T-cell (primary cell): ENCODE data around the gene MAPK12. TPM values are rescaled to one million over a fixed set of nuclear protein-coding genes. Genes with fewer than 3 reads are reported as not detected.
A peak's percentile ranks its signal among the peaks of the same experiment; 100 is the strongest.

ENCODE experiments used
- ATAC-seq, 4 experiments: fragments of 200-7000 bp in 3 of 4; fragments of 150-1000 bp in 1 of 4; cut with Tn5 transposase; replicated peaks in 1 of 4; 1 replicate in 3 of 4; 2 replicates in 1 of 4; pipeline ENCODE4 v1.10.0; 2021; ENCODE audit warnings: moderate library complexity in 3 of 4, mild to moderate bottlenecking in 2 of 4, moderate number of reproducible peaks in 1 of 4
- CTCF ChIA-PET, 2 donors: fragments of 300-600 bp; sonication (Branson Sonifier 250); formaldehyde crosslinking; loops; one replicate each; lab custom pipeline; 2022; ENCODE audit warnings: antibody characterized with exemption in 2 of 2; lab: Charles Lee
- POLR2A ChIA-PET, 2 donors: fragments of 300-600 bp; sonication (Branson Sonifier 250); formaldehyde crosslinking; loops; one replicate each; lab custom pipeline; 2022; ENCODE audit warnings: antibody characterized with exemption in 2 of 2; lab: Charles Lee
- DNase-seq, 35 experiments: peaks; one replicate each; pipeline versions ENCODE4 v3.0.0 to v3.0.0-alpha.2; 2013 to 2023
- H3K27ac ChIP-seq: one replicate; pipeline ENCODE4 v1.5.1; 2013; ENCODE audit warnings: low read length
- H3K27me3 ChIP-seq, 2 experiments: replicated peaks in 1 of 2; 1 replicate in 1 of 2; 2 replicates in 1 of 2; pipeline versions ENCODE4 v1.6.1 to v1.7.0; 2013; ENCODE audit warnings: low read length in 1 of 2, mixed read lengths in 1 of 2; ENCODE audit not compliant: control insufficient read depth in 2 of 2, insufficient read depth in 2 of 2; ENCODE audit errors: extremely low read depth in 1 of 2
- H3K36me3 ChIP-seq, 2 donors: 1 replicate in 1 of 2; 2 replicates in 1 of 2; pipeline versions ENCODE4 v1.6.1 to v1.7.0; 2013; ENCODE audit warnings: low read length in 1 of 2; ENCODE audit not compliant: control insufficient read depth in 2 of 2, insufficient read depth in 1 of 2; ENCODE audit errors: extremely low read depth in 1 of 2
- H3K4me1 ChIP-seq, 2 experiments: 1 replicate in 1 of 2; 2 replicates in 1 of 2; pipeline versions ENCODE4 v1.6.1 to v1.7.0; 2013; ENCODE audit warnings: low read length in 2 of 2, mixed read lengths in 1 of 2; ENCODE audit not compliant: insufficient read depth in 2 of 2, control insufficient read depth in 1 of 2; ENCODE audit errors: extremely low read depth in 1 of 2
- H3K4me3 ChIP-seq, 2 donors: 1 replicate in 1 of 2; 2 replicates in 1 of 2; pipeline versions ENCODE4 v1.5.1 to v1.7.0; 2013; ENCODE audit warnings: mild to moderate bottlenecking in 2 of 2, low read length in 1 of 2, moderate library complexity in 1 of 2; ENCODE audit not compliant: control insufficient read depth in 1 of 2; ENCODE audit errors: extremely low read depth in 1 of 2
- H3K9me3 ChIP-seq: 2 replicates; pipeline ENCODE4 v1.7.0; 2013
- H3K27ac Mint-ChIP-seq, 2 donors: one replicate each; pipeline ENCODE4 v1.8.0; 2020 to 2021; ENCODE audit warnings: mild to moderate bottlenecking in 2 of 2, mixed read lengths in 2 of 2
- H3K27me3 Mint-ChIP-seq, 2 donors: one replicate each; pipeline ENCODE4 v1.8.0; 2021 to 2022; ENCODE audit warnings: mixed read lengths in 2 of 2
- H3K36me3 Mint-ChIP-seq: one replicate; pipeline ENCODE4 v1.8.0; 2021; ENCODE audit warnings: mixed read lengths
- H3K4me1 Mint-ChIP-seq, 3 donors: one replicate each; pipeline ENCODE4 v1.8.0; 2020 to 2022; ENCODE audit warnings: mixed read lengths in 3 of 3, mild to moderate bottlenecking in 1 of 3
- H3K4me3 Mint-ChIP-seq, 3 donors: one replicate each; pipeline ENCODE4 v1.8.0; 2020 to 2022; ENCODE audit warnings: mild to moderate bottlenecking in 3 of 3, mixed read lengths in 3 of 3, moderate library complexity in 3 of 3
- H3K9me3 Mint-ChIP-seq, 3 donors: one replicate each; pipeline ENCODE4 v1.8.0; 2020 to 2022; ENCODE audit warnings: mixed read lengths in 3 of 3
- WGBS: methylation state at CpG from one replicate; pipeline ENCODE4 v1.1.5; 2013; ENCODE audit warnings: missing lambda C conversion rate; ENCODE audit not compliant: insufficient coverage; 5-methylcytosine and 5-hydroxymethylcytosine counted together
- total RNA-seq, 35 experiments: library from RNA in 6 of 35; stranded (reverse) in 6 of 35; fragments of 120-200 nt in 1 of 35; gene quantifications; one replicate each; pipeline versions ENCODE4 v1.2.1 to v1.2.4 and lab custom pipeline; 2013 to 2026

Gene MAPK12
- total RNA-seq, 5 donors from 2014 or later (not counting 1 experiment from before 2014, with no cell fraction given): 1.7 to 3.1 (median 2.9) TPM

DNA sequence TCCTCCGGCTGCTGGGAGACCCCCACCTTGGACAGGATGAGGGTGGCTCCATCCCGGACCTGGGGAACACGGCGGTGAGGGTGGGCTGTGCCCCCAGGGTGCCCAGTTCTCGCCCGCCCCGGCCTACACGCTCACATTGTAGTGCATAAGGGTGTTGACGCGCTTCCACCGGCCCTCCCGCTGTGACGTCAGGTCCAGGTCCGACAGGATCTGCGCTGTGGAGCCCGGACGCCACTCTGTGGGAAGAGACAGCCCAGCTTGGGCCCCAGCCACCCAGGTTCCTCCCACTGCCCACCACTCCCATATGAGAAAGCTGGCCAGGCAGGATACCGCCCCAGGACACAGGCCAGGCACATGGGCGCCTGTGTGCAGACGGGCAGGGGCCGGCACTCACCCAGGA is 17.0 kb upstream of the MAPK12 start:
- Mint-ChIP-seq H3K36me3 (no peaks in the 10 kb centered on the region), H3K9me3 (no peaks in the 10 kb centered on the region), H3K4me3 (no peak overlapping the region), H3K27ac (no peak overlapping the region), H3K4me1 (peaks cover 2 to 10% (median 6%) of the 10 kb centered on the region in 3 donors), H3K27me3 (no peaks in the 10 kb centered on the region)
- POLR2A ChIA-PET: no interaction called here
- CTCF ChIA-PET: no interaction called here
- WGBS: 95% methylated on average over 20 of the region's 21 CpGs
- DNase-seq (no peak), ATAC-seq (no peak)
- Histone ChIP-seq H3K36me3 (no peaks in the 10 kb centered on the region), H3K9me3 (no peaks in the 10 kb centered on the region), H3K27me3 (no peaks in the 10 kb centered on the region), H3K4me3 (no peak overlapping the region), H3K27ac (no peak overlapping the region), H3K4me1 (peaks cover 0 to 6% of the 10 kb centered on the region in 2 experiments)

DNA sequence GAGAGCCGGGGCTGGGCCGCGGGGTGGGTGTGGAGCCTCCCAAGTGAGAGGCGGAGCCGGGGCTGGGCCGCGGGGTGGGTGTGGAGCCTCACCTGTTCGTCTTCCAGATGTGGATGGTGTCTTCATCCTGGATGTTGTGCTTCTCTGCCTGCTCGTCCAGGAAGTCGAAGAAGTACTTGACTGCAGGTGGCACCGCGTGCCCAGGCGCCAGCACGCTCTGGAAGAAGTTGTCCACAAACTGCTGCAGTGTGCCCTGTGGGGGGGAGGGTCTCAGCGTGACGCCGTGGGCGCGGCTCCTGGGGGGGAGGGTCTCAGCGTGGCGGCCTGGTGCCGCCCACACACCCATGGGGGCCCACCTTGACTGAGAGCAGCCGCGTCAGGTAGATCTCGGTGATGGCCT is 16.3 kb upstream of the MAPK12 start:
- no peak for ATAC-seq
- no peaks in the 10 kb centered on the region for H3K9me3 ChIP-seq
- no peaks in the 10 kb centered on the region for H3K36me3 ChIP-seq
- no peak overlapping the region for H3K4me3 Mint-ChIP-seq
- 79% methylated on average over 19 of the region's 25 CpGs for WGBS
- peaks cover 0 to 3% of the 10 kb centered on the region in 2 experiments for H3K27me3 ChIP-seq
- POLR2A ChIA-PET: no interaction called here
- DNase-seq: no peak
- H3K27ac Mint-ChIP-seq: no peak overlapping the region
- no peaks in the 10 kb centered on the region for H3K27me3 Mint-ChIP-seq
- no peaks in the 10 kb centered on the region for H3K36me3 Mint-ChIP-seq
- no peak overlapping the region for H3K27ac ChIP-seq
- no peaks in the 10 kb centered on the region for H3K9me3 Mint-ChIP-seq
- H3K4me1 Mint-ChIP-seq: peaks cover 2 to 10% (median 6%) of the 10 kb centered on the region in 3 donors
- H3K4me1 ChIP-seq: peaks cover 0 to 6% of the 10 kb centered on the region in 2 experiments
- CTCF ChIA-PET: no interaction called here
- H3K4me3 ChIP-seq: no peak overlapping the region

DNA sequence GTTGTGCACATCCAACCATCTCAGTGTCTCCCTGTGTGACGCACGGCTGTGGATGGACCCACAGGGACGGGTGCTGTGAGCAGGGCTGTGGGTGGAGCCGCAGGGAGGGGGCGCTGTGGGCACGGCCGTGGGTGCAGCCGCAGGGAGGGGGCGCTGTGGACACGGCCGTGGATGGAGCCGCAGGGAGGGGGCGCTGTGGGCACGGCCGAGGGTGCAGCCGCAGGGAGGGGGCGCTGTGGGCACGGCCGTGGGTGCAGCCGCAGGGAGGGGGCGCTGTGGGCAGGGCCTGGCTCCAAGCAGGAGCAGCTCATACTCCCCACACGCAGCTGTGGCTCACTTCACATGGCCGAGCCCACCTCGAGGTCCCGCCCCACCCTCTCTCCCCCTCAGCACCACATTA is 14.7 kb upstream of the MAPK12 start:
- no peak overlapping the region for H3K27ac Mint-ChIP-seq
- H3K27me3 Mint-ChIP-seq: no peaks in the 10 kb centered on the region
- H3K4me1 ChIP-seq: peaks cover 0 to 17% of the 10 kb centered on the region in 2 experiments
- H3K27me3 ChIP-seq: peaks cover 0 to 15% of the 10 kb centered on the region in 2 experiments
- no peaks in the 10 kb centered on the region for H3K36me3 Mint-ChIP-seq
- H3K4me3 Mint-ChIP-seq: no peak overlapping the region
- ChIA-PET CTCF (interaction anchor here (0.6 to 1.1 kb wide), 3 partner anchors 19 to 345 kb away, joined by 3 to 5 read pairs (median 4); no protein-coding TSS in a partner anchor), POLR2A (no interaction called here)
- H3K36me3 ChIP-seq: no peaks in the 10 kb centered on the region
- peak; percentile 13 to 71 (median 56) for ATAC-seq
- no peak overlapping the region for H3K4me3 ChIP-seq
- no peaks in the 10 kb centered on the region for H3K9me3 ChIP-seq
- no peaks in the 10 kb centered on the region for H3K9me3 Mint-ChIP-seq
- H3K4me1 Mint-ChIP-seq: peaks cover 4 to 10% (median 10%) of the 10 kb centered on the region in 3 donors
- 61% methylated on average over 18 of the region's 25 CpGs for WGBS
- peak in 25 of 35 experiments; percentile 10 to 81 (median 37) for DNase-seq
- no peak overlapping the region for H3K27ac ChIP-seq

DNA sequence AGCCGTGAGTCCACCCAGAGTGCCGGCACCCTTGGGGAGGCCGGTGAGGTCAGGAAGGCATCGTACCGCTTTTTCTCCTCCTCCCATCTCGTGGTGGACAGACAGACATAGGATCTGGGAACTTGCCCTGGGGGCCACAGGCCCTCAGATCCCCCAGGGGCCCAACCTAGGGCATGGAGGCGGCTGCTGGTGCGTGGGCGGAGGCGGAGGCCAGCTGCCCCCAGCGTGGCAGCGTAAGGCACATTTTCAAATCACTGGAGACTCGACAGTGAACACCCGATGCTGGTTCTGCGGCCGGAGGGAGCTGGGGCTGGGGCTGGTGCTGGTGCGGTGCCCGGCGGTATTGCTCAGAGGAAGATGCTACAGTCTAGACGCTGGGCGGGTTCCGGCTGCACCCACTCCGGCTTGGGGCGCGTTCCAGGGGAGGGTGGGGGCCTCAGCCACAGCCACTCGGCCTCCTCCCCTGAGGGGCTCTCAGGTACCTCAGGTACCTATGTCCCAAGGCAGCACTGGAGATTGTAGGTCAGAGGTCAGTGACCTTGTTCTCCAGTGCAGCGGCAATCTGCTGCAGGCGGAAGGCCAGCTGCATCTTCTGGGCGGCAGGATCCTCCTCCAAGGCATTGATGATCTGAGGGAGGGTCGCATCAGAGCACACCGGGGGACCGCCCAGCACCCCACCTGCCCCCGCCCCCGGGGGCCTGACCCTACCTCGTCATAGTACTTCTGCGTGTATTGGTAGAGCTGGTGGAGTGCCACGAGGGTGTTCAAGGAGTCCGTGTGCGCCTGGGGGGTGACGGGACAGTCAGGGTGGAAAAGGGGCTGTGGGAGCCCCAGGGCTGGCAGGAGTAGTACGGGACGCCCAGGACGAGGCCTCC is 13.9 kb upstream of the MAPK12 start:
- no peaks in the 10 kb centered on the region for H3K36me3 Mint-ChIP-seq
- Histone ChIP-seq H3K4me1 (peaks cover 2 to 24% of the 10 kb centered on the region in 2 experiments), H3K9me3 (no peaks in the 10 kb centered on the region), H3K4me3 (no peak overlapping the region), H3K36me3 (no peaks in the 10 kb centered on the region), H3K27ac (no peak overlapping the region), H3K27me3 (peaks cover 0 to 19% of the 10 kb centered on the region in 2 experiments)
- H3K4me3 Mint-ChIP-seq: no peak overlapping the region
- no peak for DNase-seq
- ChIA-PET POLR2A (no interaction called here), CTCF (interaction anchor here (0.5 to 1.1 kb wide), 3 partner anchors 20 to 358 kb away, joined by 3 to 4 read pairs (median 3); no protein-coding TSS in a partner anchor)
- 93% methylated on average over 35 of the region's 43 CpGs for WGBS
- peaks cover 6 to 15% (median 10%) of the 10 kb centered on the region in 3 donors for H3K4me1 Mint-ChIP-seq
- ATAC-seq: no peak
- H3K9me3 Mint-ChIP-seq: no peaks in the 10 kb centered on the region
- no peaks in the 10 kb centered on the region for H3K27me3 Mint-ChIP-seq
- no peak overlapping the region for H3K27ac Mint-ChIP-seq

DNA sequence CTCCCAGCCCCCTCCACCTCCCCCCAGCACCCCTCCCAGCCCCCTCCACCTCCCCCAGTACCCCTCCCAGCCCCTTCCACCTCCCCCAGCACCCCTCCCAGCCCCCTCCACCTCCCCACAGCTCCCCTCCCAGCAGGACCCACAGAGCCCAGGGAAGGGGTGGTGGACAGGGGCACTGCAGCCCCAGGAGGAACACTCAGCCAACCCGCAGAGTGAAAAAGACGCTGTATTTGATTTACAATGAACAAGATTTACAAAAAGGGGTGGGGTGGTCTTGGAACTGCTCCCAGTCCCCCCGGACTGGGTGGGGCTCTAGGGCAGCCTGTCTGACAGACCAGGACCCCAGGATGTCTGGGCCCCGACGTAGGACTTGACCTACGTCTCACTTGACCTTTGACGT is 13.3 kb upstream of the MAPK12 start:
- Mint-ChIP-seq H3K4me1 (peaks cover 6 to 15% (median 10%) of the 10 kb centered on the region in 3 donors), H3K27me3 (no peaks in the 10 kb centered on the region), H3K4me3 (no peak overlapping the region), H3K27ac (no peak overlapping the region), H3K36me3 (no peaks in the 10 kb centered on the region), H3K9me3 (no peaks in the 10 kb centered on the region)
- Histone ChIP-seq H3K27me3 (peaks cover 0 to 20% of the 10 kb centered on the region in 2 experiments), H3K4me1 (peaks cover 2 to 27% of the 10 kb centered on the region in 2 experiments), H3K36me3 (no peaks in the 10 kb centered on the region), H3K9me3 (no peaks in the 10 kb centered on the region), H3K27ac (no peak overlapping the region), H3K4me3 (no peak overlapping the region)
- no peak for DNase-seq
- CTCF ChIA-PET: no interaction called here
- WGBS: 81% methylated on average over 6 of the region's 7 CpGs
- POLR2A ChIA-PET: no interaction called here
- ATAC-seq: no peak

DNA sequence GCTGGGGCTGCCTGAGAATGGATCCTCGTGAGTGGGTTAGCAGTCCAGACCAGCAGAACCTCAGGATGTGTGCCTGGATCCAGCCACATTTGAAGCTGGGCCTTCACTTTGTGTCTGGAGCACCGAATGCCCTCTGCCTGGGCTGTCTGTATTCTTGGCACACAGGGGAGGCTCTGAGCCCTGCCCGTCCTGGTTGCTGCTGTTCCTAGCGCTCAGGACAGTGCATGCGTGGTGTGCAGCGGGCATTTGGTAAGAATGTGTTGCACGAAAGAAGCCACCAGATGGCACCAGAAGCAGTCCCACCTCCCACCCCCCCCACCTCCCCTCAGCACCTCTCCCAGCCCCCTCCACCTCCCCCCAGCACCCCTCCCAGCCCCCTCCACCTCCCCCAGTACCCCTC is 12.8 kb upstream of the MAPK12 start:
- H3K36me3 Mint-ChIP-seq: no peaks in the 10 kb centered on the region
- H3K9me3 ChIP-seq: no peaks in the 10 kb centered on the region
- H3K4me3 ChIP-seq: no peak overlapping the region
- ChIA-PET POLR2A (no interaction called here), CTCF (interaction anchor here in 1 of 2 donors (0.6 kb wide), 1 partner anchor 95 kb away, joined by 4 read pairs; no protein-coding TSS in a partner anchor)
- H3K4me3 Mint-ChIP-seq: peak overlapping the region in 1 of 3 donors; percentile 44
- H3K4me1 Mint-ChIP-seq: peaks cover 8 to 17% (median 10%) of the 10 kb centered on the region in 3 donors
- H3K27ac Mint-ChIP-seq: no peak overlapping the region
- no peaks in the 10 kb centered on the region for H3K36me3 ChIP-seq
- WGBS: 61% methylated on average over 2 of the region's 7 CpGs
- H3K27me3 Mint-ChIP-seq: no peaks in the 10 kb centered on the region
- H3K27ac ChIP-seq: no peak overlapping the region
- no peak for ATAC-seq
- H3K9me3 Mint-ChIP-seq: no peaks in the 10 kb centered on the region
- H3K27me3 ChIP-seq: peaks cover 0 to 24% of the 10 kb centered on the region in 2 experiments
- H3K4me1 ChIP-seq: peaks cover 2 to 32% of the 10 kb centered on the region in 2 experiments
- DNase-seq: peak in 20 of 35 experiments; percentile 18 to 70 (median 33)
